K562 (cell line): ENCODE data around the gene LUZP1. TPM values are rescaled to one million over a fixed set of nuclear protein-coding genes. Genes with fewer than 3 reads are reported as not detected.
A peak's percentile ranks its signal among the peaks of the same experiment; 100 is the strongest.

Experiments
- CC2D1A ChIP-seq: fragments of 450-650 bp; IDR thresholded peaks from 2 replicates; pipeline ENCODE4 v1.6.1; 2017; ENCODE audit warnings: mild to moderate bottlenecking
- CCAR2 ChIP-seq: fragments of 200-400 bp; formaldehyde crosslinking; IDR thresholded peaks from 2 replicates; pipeline ENCODE4 v1.6.1; 2017; ENCODE audit warnings: mild to moderate bottlenecking, low read depth, low read length
- CHD1 ChIP-seq: fragments of 200-600 bp; sonication (generic); IDR thresholded peaks from one replicate; pipeline ENCODE4 v1.6.1; 2012; ENCODE audit warnings: mild to moderate bottlenecking, moderate library complexity, low read length, inconsistent platforms
- GMEB1 ChIP-seq: fragments of 250-450 bp; sonication (Bioruptor Pico); IDR thresholded peaks from 2 replicates; pipeline ENCODE4 v1.4.0; 2020; ENCODE audit warnings: mild to moderate bottlenecking
- PHF21A ChIP-seq: fragments of 450-650 bp; IDR thresholded peaks from 2 replicates; pipeline ENCODE4 v1.6.1; 2017; ENCODE audit warnings: low read depth, borderline replicate concordance
- RBBP5 ChIP-seq: fragments of 200-600 bp; sonication (generic); IDR thresholded peaks from 2 replicates; pipeline ENCODE4 v1.6.1; 2012; ENCODE audit warnings: borderline replicate concordance, mild to moderate bottlenecking, low read length, control low read depth, inconsistent platforms; ENCODE audit not compliant: insufficient read depth, poor library complexity, severe bottlenecking
- RERE ChIP-seq: sonication (generic); formaldehyde crosslinking; IDR thresholded peaks from 2 replicates; pipeline ENCODE4 v1.8.0; 2023; ENCODE audit warnings: missing genetic modification reagents, mild to moderate bottlenecking, borderline replicate concordance
- SIX5 ChIP-seq, 2 experiments: IDR thresholded peaks; 2 replicates each; pipeline ENCODE4 v1.6.1; 2011; ENCODE audit warnings: low read length in 2 of 2, borderline replicate concordance in 1 of 2, low read depth in 1 of 2, mild to moderate bottlenecking in 1 of 2, moderate library complexity in 1 of 2; ENCODE audit not compliant: insufficient read depth in 1 of 2
- XRCC3 ChIP-seq: fragments of 450-650 bp; IDR thresholded peaks from 2 replicates; pipeline ENCODE4 v1.6.1; 2017; ENCODE audit warnings: mild to moderate bottlenecking, moderate library complexity
- ZBTB7A ChIP-seq: IDR thresholded peaks from 2 replicates; pipeline ENCODE4 v1.6.1; 2011; ENCODE audit warnings: low read depth, mild to moderate bottlenecking, low read length, moderate library complexity, borderline replicate concordance; ENCODE audit not compliant: control insufficient read depth
- ZNF165 ChIP-seq: fragments of 250-450 bp; sonication (Bioruptor Pico); IDR thresholded peaks from 2 replicates; pipeline ENCODE4 v1.4.0; 2020; ENCODE audit warnings: borderline replicate concordance
- ZNF551 ChIP-seq: fragments of 250-450 bp; sonication (Bioruptor Pico); IDR thresholded peaks from 2 replicates; pipeline ENCODE4 v1.5.0; 2021; ENCODE audit warnings: mild to moderate bottlenecking, moderate library complexity
- ZNF583 ChIP-seq: fragments of 250-450 bp; sonication (Bioruptor Pico); IDR thresholded peaks from 2 replicates; pipeline ENCODE4 v1.4.0; 2020
- ZNF699 ChIP-seq: fragments of 250-450 bp; sonication (Bioruptor Pico); IDR thresholded peaks from 2 replicates; pipeline ENCODE4 v1.8.0; 2021; ENCODE audit warnings: mild to moderate bottlenecking, moderate library complexity; ENCODE audit not compliant: insufficient replicate concordance
- ZNF830 ChIP-seq: fragments of 250-450 bp; sonication (Bioruptor Pico); IDR thresholded peaks from 2 replicates; pipeline ENCODE4 v1.5.0; 2021; ENCODE audit warnings: mild to moderate bottlenecking
- polyA plus RNA-seq, 8 experiments: library from polyadenylated mRNA; depleted of rRNA in 4 of 8; stranded (reverse) in 5 of 8; unstranded in 3 of 8; fragments of >200 nt; fragmentation: Nextera tagmentation in 2 of 8; fragmentation: Illumina TruSeq in 1 of 8; extraction: Ambion mirVana in 2 of 8; extraction: Trizol in 1 of 8; gene quantifications; 2 replicates each; pipeline versions ENCODE4 v1.2.1 to v1.2.3, GENCODE V29; 2011 to 2014; ENCODE audit warnings: inconsistent platforms in 1 of 8, missing spikeins in 1 of 8
- total RNA-seq, 7 experiments: library from RNA; depleted of rRNA in 6 of 7; stranded (reverse); fragments of >200 nt in 6 of 7; fragmentation: Illumina TruSeq in 2 of 7; extraction: Trizol in 2 of 7; gene quantifications; 2 replicates each; pipeline versions ENCODE4 v1.2.1 to v1.2.3, GENCODE V29; 2011 to 2021; ENCODE audit warnings: low replicate concordance in 1 of 7
- TF ChIP-seq, protein P1 (sequence below): sonication (generic); formaldehyde crosslinking; IDR thresholded peaks from 2 replicates; pipeline ENCODE4 v1.8.0; 2022; ENCODE audit warnings: missing genetic modification reagents, mild to moderate bottlenecking, borderline replicate concordance
- TF ChIP-seq, protein P2 (sequence below): fragments of 250-450 bp; sonication (Bioruptor Pico); IDR thresholded peaks from 2 replicates; pipeline ENCODE4 v1.5.0; 2022; ENCODE audit warnings: mild to moderate bottlenecking

LUZP1 gene
- total and polyA plus RNA-seq, 9 of the 15 experiments (the other 6 are each of a cell fraction or from before 2014, with no cell fraction given), result 6.5 to 19.1 (median 12.4) TPM

DNA sequence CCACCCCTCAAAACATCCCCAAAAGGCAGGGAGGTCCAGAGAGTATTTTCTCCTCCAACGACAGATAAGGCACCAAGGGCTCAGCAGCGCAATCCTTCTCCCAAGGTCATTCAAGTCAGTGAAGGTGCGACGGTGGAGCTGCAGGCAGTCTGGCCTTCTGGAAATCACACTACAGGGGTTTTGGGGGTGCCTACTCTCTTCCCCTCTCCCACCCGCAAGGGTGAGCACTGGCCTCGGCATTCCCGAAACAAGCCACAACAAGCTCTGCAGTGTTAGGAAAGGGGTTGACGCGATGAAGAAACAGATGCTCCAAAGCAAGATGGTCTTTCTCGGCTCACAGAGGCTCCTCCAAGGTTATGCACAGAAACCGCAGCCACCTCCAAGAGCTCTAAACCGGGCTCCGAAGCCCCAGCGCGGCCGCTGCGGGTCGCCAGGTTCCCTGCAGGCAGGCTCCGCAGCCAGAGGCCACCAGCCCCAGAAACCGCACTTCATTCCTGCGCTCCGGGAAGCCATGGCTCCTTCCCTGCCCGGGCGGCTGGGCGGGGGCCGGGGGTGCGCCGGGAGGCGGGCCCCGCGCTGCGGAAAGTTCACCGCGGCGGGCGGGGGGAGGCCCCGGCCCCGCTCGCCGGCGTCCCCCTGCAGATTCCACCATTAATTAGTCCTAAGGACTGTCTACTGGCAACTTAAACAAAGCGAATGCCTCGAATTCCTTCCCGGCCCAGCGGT, 1.1 kb downstream of the LUZP1 start (continued):
- TF ChIP-seq SIX5 (IDR thresholded peaks at IDR 0.05; ENCODE audit: borderline replicate concordance in 1 of 2, insufficient read depth in 1 of 2, low read depth in 1 of 2, low read length in 2 of 2) (no peak), ZNF551 (CRISPR knock-in tag) (no peak), ZNF583 (CRISPR knock-in tag) (peak; percentile 66; the same call in 1 of the 2 replicates), ZNF165 (CRISPR knock-in tag) (no peak), ZBTB7A (no peak), RERE (CRISPR knock-in tag) (no peak), CHD1 (no peak), ZNF699 (no peak), CC2D1A (no peak), XRCC3 (no peak), PHF21A (no peak), RBBP5 (peak; percentile 71), GMEB1 (CRISPR knock-in tag) (no peak), ZNF830 (no peak), CCAR2 (no peak)
- TF ChIP-seq, protein P1, sequence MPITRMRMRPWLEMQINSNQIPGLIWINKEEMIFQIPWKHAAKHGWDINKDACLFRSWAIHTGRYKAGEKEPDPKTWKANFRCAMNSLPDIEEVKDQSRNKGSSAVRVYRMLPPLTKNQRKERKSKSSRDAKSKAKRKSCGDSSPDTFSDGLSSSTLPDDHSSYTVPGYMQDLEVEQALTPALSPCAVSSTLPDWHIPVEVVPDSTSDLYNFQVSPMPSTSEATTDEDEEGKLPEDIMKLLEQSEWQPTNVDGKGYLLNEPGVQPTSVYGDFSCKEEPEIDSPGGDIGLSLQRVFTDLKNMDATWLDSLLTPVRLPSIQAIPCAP (CRISPR knock-in tag), result no peak
- TF ChIP-seq, protein P2, sequence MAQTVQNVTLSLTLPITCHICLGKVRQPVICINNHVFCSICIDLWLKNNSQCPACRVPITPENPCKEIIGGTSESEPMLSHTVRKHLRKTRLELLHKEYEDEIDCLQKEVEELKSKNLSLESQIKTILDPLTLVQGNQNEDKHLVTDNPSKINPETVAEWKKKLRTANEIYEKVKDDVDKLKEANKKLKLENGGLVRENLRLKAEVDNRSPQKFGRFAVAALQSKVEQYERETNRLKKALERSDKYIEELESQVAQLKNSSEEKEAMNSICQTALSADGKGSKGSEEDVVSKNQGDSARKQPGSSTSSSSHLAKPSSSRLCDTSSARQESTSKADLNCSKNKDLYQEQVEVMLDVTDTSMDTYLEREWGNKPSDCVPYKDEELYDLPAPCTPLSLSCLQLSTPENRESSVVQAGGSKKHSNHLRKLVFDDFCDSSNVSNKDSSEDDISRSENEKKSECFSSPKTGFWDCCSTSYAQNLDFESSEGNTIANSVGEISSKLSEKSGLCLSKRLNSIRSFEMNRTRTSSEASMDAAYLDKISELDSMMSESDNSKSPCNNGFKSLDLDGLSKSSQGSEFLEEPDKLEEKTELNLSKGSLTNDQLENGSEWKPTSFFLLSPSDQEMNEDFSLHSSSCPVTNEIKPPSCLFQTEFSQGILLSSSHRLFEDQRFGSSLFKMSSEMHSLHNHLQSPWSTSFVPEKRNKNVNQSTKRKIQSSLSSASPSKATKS (CRISPR knock-in tag), result no peak
